MCF 10A (cell line): ENCODE measurements around the gene PRKAR1A. TPM values are rescaled to one million over a fixed set of nuclear protein-coding genes. Genes with fewer than 3 reads are reported as not detected.

Source experiments
- BruUV-seq: library from RNA; stranded (reverse); fragments of 400-500 nt; replicated peaks from 2 replicates; lab custom pipeline; 2021; lab: Mats Ljungman, UMichigan
- CTCF ChIA-PET: fragments of 300-600 bp; sonication (Branson Sonifier 250); formaldehyde crosslinking; extraction: SDS; loops from one replicate; lab custom pipeline; 2021; ENCODE audit warnings: antibody characterized with exemption, inconsistent platforms; lab: Yijun Ruan, JAX
- POLR2A ChIA-PET: fragments of 300-600, 350-650 bp; sonication (Branson Sonifier 250); formaldehyde crosslinking; extraction: SDS; loops from one replicate; lab custom pipeline; 2020; ENCODE audit warnings: antibody characterized with exemption, inconsistent platforms; lab: Yijun Ruan, JAX
- DNase-seq: peaks from one replicate; pipeline ENCODE4 v3.0.0-alpha.2; 2018; ENCODE audit not compliant: unreplicated experiment
- H3K27ac Mint-ChIP-seq: one replicate; pipeline ENCODE4 v1.8.0; 2022; ENCODE audit warnings: mild to moderate bottlenecking, low read depth, mixed read lengths; ENCODE audit not compliant: unreplicated experiment
- H3K27me3 Mint-ChIP-seq: one replicate; pipeline ENCODE4 v1.8.0; 2022; ENCODE audit warnings: mixed read lengths; ENCODE audit not compliant: insufficient read depth, unreplicated experiment
- H3K36me3 Mint-ChIP-seq: one replicate; pipeline ENCODE4 v1.8.0; 2022; ENCODE audit warnings: mild to moderate bottlenecking, moderate library complexity, mixed read lengths; ENCODE audit not compliant: insufficient read depth, unreplicated experiment
- H3K4me1 Mint-ChIP-seq: one replicate; pipeline ENCODE4 v1.8.0; 2022; ENCODE audit warnings: mixed read lengths; ENCODE audit not compliant: insufficient read depth, unreplicated experiment
- H3K4me3 Mint-ChIP-seq: one replicate; pipeline ENCODE4 v1.8.0; 2022; ENCODE audit warnings: mild to moderate bottlenecking, moderate library complexity, mixed read lengths; ENCODE audit not compliant: unreplicated experiment
- H3K9me3 Mint-ChIP-seq: one replicate; pipeline ENCODE4 v1.8.0; 2022; ENCODE audit warnings: mixed read lengths; ENCODE audit not compliant: unreplicated experiment
- intact Hi-C: fragments of 100-400 bp; cut with micrococcal nuclease; formaldehyde crosslinking; loops from 2 replicates; pipeline ENCODE4 v1.14.1; 2022
- total RNA-seq: library from RNA; stranded (reverse); gene quantifications from 2 replicates; pipeline ENCODE4 v1.2.3, GENCODE V29; 2022
- TF ChIP-seq, protein P1 (sequence below): fragments of 200-600 bp; IDR thresholded peaks from one replicate; pipeline ENCODE4 v1.8.0; 2022; ENCODE audit warnings: antibody characterized with exemption, mild to moderate bottlenecking; ENCODE audit not compliant: unreplicated experiment

Gene PRKAR1A
- total RNA-seq, 1 experiment from 2014 or later, result 264 TPM

DNA sequence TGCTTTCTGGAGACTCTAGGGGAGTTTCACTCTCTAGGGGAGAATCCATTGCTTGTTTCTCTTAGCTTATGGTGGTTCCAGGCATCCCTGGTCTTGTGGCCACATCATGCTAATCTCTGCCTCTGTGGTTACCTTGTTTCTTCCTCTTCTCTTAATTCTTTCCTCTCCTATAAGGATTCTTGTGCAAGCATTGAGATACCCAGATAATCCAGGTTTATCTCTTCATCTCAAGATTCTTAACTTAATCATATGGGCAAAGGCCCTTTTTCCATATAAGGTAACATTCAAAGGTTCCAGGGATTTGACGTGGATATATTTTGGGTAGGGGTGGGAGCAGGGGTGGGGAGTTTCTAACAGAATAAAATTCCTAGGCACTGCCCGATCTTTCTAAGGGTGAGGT lies 56.4 kb downstream of the PRKAR1A start:
- no peak for DNase-seq
- Mint-ChIP-seq H3K27ac (no peak overlapping the region), H3K36me3 (no peaks in the 10 kb centered on the region), H3K9me3 (no peaks in the 10 kb centered on the region), H3K4me1 (peaks cover 16% of the 10 kb centered on the region), H3K4me3 (no peak overlapping the region), H3K27me3 (no peaks in the 10 kb centered on the region)
- TF ChIP-seq, protein P1, sequence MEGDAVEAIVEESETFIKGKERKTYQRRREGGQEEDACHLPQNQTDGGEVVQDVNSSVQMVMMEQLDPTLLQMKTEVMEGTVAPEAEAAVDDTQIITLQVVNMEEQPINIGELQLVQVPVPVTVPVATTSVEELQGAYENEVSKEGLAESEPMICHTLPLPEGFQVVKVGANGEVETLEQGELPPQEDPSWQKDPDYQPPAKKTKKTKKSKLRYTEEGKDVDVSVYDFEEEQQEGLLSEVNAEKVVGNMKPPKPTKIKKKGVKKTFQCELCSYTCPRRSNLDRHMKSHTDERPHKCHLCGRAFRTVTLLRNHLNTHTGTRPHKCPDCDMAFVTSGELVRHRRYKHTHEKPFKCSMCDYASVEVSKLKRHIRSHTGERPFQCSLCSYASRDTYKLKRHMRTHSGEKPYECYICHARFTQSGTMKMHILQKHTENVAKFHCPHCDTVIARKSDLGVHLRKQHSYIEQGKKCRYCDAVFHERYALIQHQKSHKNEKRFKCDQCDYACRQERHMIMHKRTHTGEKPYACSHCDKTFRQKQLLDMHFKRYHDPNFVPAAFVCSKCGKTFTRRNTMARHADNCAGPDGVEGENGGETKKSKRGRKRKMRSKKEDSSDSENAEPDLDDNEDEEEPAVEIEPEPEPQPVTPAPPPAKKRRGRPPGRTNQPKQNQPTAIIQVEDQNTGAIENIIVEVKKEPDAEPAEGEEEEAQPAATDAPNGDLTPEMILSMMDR, result no peak
- ChIA-PET CTCF (no interaction called here), POLR2A (no interaction called here)
- BruUV-seq, result no TSS peak
- intact Hi-C loops, result no loop called here

DNA sequence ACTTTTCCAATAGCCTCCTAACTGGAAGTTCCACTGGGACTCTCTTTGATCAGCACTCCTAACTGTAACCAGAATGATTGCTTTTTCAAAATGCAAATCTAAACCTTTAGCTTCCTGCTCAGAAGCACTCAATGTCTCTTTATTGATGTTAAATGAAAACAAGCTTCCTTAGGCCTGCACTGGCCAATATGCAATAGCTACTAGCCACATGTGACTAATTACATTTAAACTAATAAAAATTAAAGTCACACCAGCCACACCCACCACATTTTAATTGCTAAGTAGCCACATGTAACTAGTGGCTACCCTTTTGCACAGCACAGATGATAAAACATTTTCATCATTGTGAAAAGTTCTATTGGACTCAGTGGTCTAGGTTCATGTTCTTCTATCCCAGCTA lies 57.1 kb downstream of the PRKAR1A start:
- TF ChIP-seq, protein P1, result no peak
- intact Hi-C loops, result no loop called here
- ChIA-PET CTCF (no interaction called here), POLR2A (interaction anchor here (0.9 kb wide), 1 partner anchor 10 kb away, joined by 3 read pairs; no protein-coding TSS in a partner anchor)
- no peak overlapping the region for H3K4me3 Mint-ChIP-seq
- H3K27ac Mint-ChIP-seq, result no peak overlapping the region
- H3K27me3 Mint-ChIP-seq, result no peaks in the 10 kb centered on the region
- no peaks in the 10 kb centered on the region for H3K36me3 Mint-ChIP-seq
- no peak for DNase-seq
- no peaks in the 10 kb centered on the region for H3K9me3 Mint-ChIP-seq
- peaks cover 14% of the 10 kb centered on the region for H3K4me1 Mint-ChIP-seq
- BruUV-seq, result no TSS peak

DNA sequence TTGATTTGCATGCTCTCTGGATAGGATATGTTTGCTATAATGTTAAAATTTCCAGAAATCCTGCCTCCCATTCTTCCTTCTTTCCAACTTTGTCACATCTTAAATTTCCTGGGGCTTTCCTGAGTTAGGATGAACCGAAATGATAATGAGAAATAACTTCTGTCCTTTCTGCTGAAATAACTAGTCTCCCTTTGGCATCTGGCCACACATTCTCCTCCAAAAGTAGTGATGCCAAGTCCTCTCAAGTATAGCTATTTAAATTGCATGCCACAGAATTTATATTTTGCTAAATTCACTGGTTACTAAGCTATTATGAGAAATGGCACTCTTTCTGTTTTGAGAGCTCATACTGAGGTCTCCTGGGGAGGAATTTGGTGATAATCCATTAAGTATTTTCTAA lies 58.3 kb downstream of the PRKAR1A start:
- ChIA-PET CTCF (interaction anchor here (0.9 kb wide), 1 partner anchor 23 kb away, joined by 3 read pairs; no protein-coding TSS in a partner anchor), POLR2A (no interaction called here)
- intact Hi-C loops, result no loop called here
- no peak for DNase-seq
- H3K9me3 Mint-ChIP-seq, result no peaks in the 10 kb centered on the region
- TF ChIP-seq, protein P1, result no peak
- H3K36me3 Mint-ChIP-seq, result no peaks in the 10 kb centered on the region
- no TSS peak for BruUV-seq
- no peaks in the 10 kb centered on the region for H3K27me3 Mint-ChIP-seq
- H3K4me1 Mint-ChIP-seq, result peaks cover 6% of the 10 kb centered on the region
- no peak overlapping the region for H3K27ac Mint-ChIP-seq
- no peak overlapping the region for H3K4me3 Mint-ChIP-seq

DNA sequence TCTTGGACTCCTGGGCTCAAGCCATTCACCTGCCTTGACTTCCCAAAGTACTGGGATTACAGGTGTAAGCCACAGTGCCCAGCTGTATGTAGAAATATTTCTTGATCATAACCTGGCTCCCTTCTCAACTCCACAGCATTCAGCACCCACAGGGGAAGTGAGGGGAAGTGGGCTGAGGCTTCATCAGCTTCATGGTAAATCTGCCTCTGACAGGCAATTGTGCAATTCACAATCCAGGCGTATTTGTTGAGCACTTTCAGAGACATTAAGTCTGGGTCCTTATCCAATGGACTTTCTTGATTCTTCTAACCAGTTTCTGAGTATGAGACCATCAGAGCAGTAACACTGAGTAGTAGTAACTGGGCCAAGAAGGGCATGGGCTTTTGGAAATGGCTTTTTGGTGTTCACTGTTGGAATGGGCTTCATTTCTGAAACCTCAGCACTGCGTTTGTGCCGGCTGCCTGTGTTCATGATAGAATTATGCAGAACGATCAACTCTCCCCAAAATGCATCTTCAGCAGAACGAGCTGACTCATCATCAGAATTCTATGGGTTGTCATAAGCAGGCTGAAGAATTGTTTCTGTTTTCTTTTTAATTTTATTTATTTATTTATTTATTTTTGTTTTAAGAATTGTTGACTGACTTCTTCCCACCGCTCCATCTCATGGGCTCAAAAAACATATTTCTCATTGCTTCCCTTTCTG lies 60.1 kb downstream of the PRKAR1A start:
- H3K36me3 Mint-ChIP-seq, result no peaks in the 10 kb centered on the region
- H3K27ac Mint-ChIP-seq, result no peak overlapping the region
- no peak for DNase-seq
- ChIA-PET CTCF (interaction anchor here (0.6 kb wide), 1 partner anchor 8 kb away, joined by 3 read pairs; no protein-coding TSS in a partner anchor), POLR2A (interaction anchor here (0.8 kb wide), 1 partner anchor 1710 kb away, joined by 3 read pairs; no protein-coding TSS in a partner anchor)
- intact Hi-C loops, result no loop called here
- H3K4me3 Mint-ChIP-seq, result no peak overlapping the region
- H3K9me3 Mint-ChIP-seq, result no peaks in the 10 kb centered on the region
- BruUV-seq, result no TSS peak
- no peaks in the 10 kb centered on the region for H3K4me1 Mint-ChIP-seq
- TF ChIP-seq, protein P1, result no peak
- H3K27me3 Mint-ChIP-seq, result no peaks in the 10 kb centered on the region
